Thyroid gland (tissue), 4 donors: ENCODE data around the gene CAMK1D.

Experiments used
- CTCF ChIP-seq, 6 experiments: fragments of 200-600 bp in 3 of 6; fragments of 450-650 bp in 3 of 6; sonication (generic) in 3 of 6; IDR thresholded peaks; one replicate each; pipeline ENCODE4 v1.5.1; 2016 to 2019; ENCODE audit warnings: antibody characterized with exemption in 6 of 6, mild to moderate bottlenecking in 2 of 6, inconsistent platforms in 1 of 6, moderate library complexity in 1 of 6
- POLR2A ChIP-seq, 2 donors: fragments of 450-650 bp; IDR thresholded peaks; one replicate each; pipeline ENCODE4 v1.6.1; 2017; ENCODE audit warnings: antibody characterized with exemption in 2 of 2, mild to moderate bottlenecking in 2 of 2, moderate library complexity in 1 of 2

- TF ChIP-seq CTCF (IDR thresholded peaks at IDR 0.05) = no peak
- TF ChIP-seq POLR2A (IDR thresholded peaks at IDR 0.05) = no peak
These were observed 325.8 kb downstream of the CAMK1D start for GRCh38 chr10:12675186-12675585.
